GM19324 (cell line): ENCODE results near the gene PCED1B.
"Not testable (repeated sequence)": the region's sequence is repeated elsewhere in the genome, so short reads cannot be mapped to it uniquely, and the experiment has no call there.

Experiments used
- ATAC-seq: cut with Tn5 transposase; IDR thresholded peaks from one replicate; pipeline ENCODE4 v1.9.1; 2021; ENCODE audit warnings: mild to moderate bottlenecking, moderate library complexity; ENCODE audit not compliant: unreplicated experiment, low FRiP score

PCED1B gene

DNA sequence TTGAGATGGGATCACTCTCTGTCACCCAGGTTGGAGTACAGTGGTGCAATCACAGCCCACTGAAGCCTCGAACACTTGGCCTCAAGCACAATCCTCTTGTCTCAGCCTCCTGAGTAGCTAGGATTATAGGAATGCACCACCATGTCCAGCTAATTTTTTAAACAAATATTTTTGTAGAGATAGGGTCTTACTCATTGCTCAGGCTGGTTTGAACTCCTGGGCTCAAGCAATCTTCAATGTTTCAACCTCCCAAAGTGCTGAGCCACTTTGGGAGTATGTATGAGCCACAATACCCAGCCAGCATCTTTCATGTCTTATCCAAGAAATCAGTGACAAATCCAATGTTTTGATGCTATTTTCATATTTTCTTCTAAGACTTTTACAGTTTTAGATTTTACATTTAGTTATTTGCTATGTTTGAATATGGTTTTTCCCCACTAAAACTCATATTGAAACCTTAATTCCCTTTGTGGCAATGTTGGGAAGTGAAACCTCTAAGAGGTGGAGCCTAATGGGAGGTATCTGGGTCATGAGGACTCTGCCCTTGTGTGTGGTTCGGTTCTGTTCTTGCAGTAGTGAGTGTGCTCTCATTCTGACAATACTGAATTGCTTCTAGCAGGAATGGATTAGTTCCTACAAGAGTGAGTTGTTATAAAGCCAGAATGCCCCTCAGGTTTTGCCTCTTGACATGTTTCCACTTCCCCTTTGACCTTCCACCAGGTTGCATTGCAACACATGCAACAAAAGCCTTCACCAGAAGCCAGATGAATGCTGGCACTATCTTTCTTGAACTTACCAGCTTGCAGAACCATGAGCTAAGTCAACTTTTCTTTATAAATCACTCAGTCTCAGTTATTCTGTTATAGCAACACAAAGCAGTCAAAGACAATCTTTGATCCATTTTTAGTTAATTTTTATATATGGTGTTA, 81.2 kb downstream of the PCED1B start:
- ATAC-seq = no peak

DNA sequence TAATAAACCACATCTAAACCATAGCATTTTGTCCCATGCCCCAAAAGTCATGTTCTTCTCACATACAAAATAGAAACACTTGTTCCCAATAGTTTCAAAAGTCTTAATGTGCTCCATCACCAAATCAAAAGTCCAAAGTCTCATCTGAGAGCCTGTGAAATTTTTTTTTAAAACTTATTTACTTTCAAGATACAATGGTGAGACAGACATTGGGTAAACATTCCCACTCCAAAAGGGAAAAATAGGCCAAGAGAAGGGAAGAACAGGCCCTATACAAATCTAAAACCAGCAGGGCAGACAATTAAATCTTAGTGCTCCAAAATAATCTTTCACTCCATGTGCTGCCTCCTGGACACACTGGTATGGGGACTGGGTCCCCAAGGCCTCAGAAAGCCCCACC, 84.7 kb downstream of the PCED1B start:
- no peak for ATAC-seq

DNA sequence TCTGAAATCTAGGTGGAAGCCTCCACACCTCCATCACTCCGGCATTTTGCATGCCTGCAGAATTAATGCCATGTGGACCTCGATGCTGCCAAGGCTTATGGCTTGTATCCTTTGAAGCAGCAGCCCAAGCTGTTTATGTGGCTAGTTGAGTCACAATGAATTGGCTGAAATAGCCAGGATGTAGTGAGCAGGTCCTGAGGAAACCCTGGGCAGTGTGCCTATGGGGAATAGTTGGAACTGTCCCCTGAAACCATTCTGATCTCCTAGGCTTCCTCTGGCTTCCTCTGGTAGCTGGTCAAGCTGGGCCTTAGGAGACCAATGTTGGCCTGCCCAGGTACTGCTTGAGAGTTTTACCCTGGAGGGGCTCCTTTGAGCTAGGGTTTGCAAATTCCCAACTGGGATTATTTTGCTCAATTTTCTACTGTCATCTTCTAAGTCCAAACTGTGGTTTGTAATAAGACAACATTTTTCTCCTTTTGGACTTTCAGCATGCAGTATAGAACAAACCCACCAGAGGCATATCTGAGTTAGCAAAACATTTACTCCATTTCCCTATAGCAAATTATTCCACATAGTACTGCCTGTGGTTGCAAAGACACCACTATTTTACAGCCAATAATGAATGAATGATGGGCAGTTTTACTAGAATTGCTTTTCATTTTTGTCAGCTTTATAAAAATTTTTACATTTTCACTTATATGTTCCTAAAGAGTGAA, 85.5 kb downstream of the PCED1B start:
- no peak for ATAC-seq

DNA sequence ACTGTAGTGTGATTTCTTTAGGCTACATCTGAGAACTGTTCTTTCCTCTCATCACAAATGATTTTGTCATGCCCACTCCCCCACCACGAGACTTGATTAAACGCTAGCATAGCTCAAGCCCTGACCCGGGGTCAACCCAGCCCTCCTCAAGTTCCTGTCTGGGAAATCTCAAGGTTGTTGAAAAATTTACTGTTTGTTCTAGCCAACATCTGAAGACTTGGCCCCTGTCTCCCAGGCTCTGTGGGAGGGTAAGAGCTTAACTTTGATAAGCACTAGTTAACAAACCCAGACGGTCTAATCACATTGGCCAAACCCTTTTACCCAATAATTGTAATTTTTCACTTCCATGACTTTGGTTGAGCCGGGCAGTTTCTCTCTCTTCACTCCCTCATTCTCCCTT, 86.5 kb downstream of the PCED1B start:
- ATAC-seq = no peak

DNA sequence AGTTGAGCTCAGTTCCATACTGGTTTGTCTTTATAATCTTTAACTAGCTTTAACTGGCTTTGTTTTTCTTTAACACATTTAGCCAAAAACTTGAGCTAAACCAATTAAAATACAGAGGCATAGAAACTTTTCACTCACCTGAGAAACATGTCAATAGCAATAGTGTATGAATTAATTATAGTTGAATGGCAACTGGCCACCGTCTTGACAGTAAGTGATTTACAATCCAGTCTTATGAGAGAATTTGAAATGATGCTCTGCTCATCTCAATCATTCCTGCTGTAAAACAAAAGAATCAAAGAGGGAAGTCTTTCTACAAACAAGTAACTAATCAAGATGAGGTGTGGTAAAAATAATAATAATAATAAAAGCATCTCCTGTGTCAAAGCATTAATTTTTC, 86.9 kb downstream of the PCED1B start:
- no peak for ATAC-seq

DNA sequence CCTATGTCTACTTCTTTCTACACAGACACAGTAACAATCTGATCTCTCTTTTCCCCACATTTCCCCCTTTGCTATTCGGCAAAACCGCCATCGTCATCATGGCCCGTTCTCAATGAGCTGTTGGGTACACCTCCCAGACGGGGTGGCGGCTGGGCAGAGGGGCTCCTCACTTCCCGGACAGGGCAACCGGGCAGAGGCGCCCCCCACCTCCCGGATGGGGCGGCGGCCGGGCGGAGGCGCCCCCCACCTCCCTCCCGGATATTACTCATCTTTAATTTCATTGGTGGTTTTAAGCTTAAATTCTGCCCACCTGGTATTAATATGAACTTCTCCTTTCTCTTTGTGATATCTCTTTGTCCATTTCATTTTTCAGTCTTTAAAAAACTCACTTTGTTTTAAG, 90.9 kb downstream of the PCED1B start:
- not testable (repeated sequence) for ATAC-seq

DNA sequence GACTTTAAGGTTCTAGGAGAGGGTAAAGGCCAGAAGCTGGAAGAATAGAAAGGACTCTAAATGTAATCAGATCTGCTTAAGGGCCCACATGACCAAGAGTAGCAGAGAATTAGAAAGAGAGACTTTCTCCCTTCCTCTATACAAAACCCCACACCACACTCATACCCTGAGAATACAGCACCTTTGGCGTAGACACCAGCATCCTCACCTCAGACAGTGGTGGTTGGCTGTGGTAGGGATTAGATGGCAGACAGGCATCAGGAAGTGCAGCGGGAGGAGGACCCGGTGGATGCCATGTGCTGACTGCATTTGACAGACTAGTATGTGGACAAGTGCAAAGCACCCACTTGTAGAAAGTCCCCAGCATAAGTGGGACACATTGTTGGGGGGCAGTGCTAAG, 98.6 kb downstream of the PCED1B start:
- no peak for ATAC-seq

DNA sequence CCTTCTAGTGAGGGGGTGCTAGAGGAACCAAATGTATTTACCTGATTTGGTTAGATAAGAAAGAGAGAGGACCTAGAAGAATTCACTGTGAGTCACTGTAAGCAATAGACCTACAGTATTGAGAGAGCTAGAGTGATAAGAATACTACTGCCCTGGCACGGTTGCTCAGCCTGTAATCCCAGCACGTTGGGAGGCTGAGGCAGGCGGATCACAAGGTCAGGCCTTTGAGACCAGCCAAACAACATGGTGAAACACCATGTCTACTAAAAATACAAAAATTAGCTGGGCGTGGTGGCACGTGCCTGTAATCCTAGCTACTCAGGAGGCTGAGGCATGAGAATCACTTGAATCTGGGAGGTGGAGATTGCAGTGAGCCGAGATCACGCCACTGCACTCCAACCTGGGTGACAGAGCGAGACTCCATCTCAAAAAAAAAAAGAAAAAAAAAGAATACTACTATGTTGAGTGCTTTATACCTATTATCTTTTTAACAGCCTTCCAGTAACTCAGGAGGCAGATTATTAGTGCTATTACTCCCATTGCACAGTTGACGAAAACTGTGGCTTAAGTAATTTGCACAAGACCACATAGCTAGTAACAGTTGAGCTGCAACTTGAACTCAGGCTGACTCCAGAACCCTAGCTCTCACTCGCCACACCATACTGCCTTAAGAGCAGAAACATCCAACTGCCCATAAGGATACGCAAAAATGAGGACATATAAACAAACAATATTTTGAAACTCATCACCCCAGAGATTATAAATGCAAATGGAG, 102.9 kb downstream of the PCED1B start:
- not testable (repeated sequence) for ATAC-seq

DNA sequence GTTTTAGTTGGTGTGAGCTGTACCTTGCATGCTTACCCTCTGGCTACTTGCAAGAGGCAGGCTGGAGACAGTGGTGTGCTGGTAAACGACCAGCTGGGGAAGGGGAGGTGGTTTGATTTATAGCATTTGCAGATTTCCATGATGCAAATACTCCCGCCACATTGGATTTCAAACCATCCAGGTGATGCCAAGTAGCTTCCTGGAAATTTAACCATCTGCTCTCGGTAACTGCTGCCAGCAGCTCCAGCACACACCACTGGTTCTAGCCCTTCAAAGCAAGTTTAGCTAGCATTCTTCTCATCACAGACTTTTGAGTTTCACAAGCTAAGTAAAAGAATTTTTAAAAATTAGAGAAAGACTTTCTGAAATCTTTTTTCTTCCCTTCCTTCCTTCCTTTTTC, 104.8 kb downstream of the PCED1B start:
- no peak for ATAC-seq

DNA sequence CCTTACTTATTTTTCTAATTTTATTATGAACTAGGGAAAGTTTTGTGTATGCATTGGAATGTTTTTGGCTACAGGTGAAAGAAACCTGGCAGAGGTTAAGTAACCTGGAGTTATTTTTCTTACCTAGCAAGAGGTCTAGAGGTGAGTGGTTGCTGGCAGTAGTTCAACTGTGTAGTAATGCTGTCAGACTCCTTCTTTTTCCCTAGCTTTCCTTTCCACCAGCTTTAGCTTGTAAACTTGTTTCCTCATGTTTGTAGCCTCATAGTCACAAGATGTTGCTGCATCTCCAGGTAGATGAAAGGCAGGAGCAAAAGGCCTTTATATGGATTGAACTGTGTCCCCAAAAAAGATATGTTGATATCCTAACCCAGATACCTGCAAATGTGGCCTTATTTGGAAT, 105.4 kb downstream of the PCED1B start:
- no peak for ATAC-seq

DNA sequence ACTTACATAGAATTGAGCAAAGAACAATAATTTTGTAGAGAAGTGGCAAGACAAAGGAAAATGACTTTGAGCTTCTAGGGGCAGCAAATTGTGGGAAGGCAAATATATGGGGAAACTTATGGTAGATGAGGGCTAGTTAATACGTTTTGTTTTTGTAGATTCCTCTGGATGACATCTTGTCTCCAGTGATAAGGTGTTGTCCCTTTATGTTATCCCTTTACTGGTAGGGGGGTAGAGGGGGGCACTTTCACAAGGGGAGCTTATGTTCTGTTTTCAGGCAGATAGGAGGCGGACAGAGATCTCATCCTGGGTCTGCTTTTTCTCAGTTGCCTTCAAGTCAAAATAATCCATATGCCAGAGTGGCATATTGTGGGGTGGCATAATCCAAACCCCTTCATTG, 106.8 kb downstream of the PCED1B start:
- ATAC-seq = no peak

DNA sequence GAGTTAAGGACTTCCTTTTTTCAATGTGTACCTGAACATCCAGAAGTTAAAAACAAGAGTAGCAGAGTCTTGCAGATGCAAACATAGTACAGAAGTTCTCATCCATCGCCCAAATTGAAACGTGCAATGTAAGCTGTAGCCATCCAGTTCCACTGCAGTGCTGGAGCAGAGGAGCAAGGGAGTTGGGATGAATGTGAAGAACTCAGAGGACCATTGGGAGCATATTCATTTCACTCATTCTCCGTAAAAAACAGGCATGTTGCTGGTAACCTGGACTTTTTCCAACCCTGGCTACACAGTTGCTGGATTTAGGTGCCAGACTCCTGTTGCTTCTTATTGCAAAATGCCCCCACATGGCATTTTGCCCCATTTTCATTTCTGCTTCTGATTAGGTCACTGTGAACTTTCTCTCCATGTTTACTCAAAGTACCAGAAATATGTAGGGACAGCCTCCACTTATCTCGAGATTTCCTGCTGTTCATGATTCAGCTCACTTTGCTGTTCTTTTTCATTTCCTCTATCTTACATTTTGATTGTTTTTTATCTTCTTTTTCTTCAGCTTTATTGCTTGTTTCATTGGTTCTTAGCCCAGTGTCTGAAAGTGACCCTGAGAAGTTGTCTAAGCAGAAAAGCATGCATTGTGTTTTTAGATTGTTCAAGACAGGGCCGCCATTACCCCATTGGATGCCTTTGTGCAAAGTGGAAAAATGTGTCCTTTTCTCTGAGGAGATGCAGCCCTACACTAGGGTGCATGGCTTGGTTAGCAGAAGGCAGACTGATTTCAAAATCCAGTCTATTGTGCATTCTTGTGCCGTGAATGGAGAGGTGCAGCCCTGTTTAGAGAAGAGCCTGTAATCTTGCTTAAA, 109.4 kb downstream of the PCED1B start:
- no peak for ATAC-seq

DNA sequence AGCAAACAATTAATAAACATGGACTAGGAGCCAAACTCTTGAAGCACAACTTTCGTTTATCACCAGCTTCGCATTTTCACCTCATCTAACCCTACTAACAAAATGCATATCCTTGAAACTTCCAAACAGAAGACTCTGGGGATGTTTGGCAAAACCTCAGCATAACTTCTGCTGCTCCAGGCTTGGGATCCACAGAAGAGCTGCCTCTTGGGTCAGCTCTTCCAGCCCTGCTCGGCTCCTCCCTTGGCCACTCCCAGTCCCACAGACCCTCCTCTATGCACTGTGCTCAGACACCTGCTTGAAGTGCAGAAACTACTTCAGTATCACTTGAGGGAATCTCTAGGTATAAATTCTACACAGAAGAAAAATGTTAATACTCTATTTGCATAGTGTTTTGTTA, 110.3 kb downstream of the PCED1B start:
- no peak for ATAC-seq

DNA sequence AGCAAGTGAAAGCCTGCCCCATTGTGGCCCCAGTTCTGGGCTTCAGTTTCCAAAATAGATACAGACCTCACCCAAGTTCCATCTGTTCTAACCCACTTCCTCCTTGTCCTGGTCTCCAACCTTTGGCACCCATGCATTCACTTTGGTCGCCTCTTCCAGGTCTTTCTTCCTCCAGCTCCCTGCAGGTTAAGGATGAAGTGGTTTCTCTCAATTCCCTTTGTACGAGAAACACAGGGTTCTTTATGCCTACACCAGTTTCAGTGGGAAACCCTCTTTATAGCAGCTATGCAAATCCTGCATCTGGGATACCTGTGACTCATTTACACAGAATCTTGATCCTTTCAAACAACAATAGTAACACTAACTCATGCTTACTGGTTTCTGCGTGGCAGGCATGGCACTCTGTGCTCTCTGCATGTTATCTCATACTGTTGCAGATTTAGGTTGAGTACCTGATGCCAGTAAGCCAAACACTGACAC, 110.9 kb downstream of the PCED1B start:
- no peak for ATAC-seq

DNA sequence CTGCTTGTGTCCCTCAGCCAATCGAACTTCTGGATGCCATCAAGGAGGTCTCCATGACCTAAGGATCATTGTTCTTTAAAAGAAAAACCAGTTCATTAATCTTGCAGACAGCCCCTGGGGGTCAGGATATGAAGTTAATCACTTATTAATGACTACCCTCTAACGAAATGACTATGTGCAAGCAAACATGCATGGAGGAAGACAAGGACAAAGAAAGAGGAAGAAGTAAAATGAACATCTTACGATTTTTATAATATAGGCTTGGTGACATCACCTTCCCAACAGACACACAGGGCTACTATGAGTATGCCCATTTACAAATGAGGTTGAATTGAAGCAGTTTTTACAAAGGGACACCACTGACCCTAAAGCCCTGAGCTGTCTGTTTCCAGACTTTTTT, 111.5 kb downstream of the PCED1B start:
- no peak for ATAC-seq

DNA sequence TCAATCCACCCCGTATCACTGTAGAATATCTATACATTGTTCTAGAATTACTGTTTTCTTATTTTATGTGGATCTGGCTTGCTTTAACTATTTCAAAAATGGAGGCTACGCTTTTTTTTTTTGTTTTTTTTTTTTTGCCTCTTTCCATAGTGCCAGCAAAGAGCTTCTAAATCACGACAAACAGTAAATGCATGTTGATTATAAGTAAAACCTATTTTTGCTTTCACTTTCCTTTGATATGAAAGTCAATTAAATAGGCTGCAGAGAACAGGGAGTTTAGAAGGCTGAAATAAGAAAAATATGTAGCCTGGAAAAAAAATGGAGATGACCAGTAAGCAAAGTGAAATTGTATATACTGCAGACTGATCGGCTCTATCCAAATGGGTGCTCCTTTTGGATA, 112.6 kb downstream of the PCED1B start:
- no peak for ATAC-seq

DNA sequence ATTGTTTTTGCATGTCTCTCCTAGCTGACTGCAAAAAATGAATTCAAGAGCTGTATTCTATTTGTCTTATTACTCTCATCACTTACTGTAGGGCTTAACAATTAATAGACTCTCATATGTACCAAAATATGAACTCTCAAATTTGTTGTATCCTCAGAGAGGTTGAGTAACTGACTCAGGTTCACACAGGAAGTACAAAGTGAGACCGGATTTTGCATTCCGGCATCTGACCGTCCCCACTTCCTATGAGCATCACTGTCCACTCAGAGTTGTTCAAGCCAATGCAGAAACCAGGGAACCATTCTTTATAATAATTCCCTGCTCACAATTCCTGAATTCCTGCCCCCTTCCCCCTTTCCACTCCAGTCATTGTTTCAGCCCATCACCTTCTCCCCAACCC, 113.6 kb downstream of the PCED1B start:
- no peak for ATAC-seq

DNA sequence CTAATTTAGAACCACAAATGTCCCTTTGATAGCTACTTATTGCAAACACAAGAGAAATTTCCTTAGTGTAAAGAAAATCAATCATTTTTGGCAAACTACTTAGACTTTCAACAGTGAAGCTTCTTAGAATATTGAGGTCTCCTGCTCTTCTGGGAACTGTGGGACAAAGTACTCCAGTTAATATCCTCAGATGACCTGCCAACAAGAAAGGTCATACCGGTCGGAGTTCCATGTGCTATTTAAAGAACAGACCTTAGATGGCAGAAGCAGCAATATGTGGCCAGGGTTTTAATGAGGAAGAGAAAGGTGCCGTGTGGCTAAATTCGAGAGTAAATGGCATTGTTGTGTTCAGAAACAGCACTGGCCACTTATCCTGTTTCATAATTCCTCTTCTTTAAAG, 115.1 kb downstream of the PCED1B start:
- ATAC-seq = no peak

DNA sequence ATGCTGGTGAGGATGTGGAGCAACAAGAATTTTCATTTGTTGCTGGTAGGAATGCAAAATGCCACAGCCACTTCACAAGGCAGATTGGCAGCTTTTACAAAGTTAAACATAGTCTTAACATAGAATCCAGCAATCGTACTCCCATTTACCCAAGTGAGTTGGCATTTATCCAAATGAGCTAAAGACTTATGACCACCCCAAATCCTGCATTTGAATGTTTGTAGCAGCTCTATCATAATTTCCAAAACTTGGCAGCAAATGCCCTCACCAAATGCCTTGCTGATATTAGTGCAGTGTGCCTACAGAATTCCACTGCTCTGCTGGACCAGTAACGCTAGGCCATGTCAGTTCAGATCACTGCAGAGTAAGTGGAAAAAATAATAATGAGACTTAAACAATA, 121.0 kb downstream of the PCED1B start:
- ATAC-seq = no peak

DNA sequence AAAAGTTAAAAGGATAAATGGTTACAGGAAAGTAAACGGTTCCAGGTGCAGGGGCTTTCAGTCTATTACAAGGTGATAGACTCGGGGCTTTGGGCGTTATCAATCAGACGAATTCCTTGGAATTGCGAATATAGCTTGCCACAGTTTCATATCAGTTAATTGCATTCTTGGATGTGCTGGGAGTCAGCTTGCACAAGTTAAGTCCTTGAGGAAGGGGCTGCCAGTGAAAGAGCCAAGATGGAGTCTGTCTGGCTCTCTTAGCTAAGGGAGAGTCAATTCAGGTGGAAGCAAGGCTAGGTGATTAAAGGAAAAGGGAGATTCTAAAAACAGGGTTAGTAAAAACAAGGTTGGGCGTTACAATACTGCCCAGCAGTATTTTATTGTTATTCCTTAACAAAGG, 121.8 kb downstream of the PCED1B start:
- not testable (repeated sequence) for ATAC-seq
